Activated T-helper 17 cell treated with anti-CD3 and anti-CD28 coated beads, Interleukin-2, amount 50 U/mL, for 72 hours (primary cell): ENCODE results near the gene BGLAP. TPM values are rescaled to one million over a fixed set of nuclear protein-coding genes. Genes with fewer than 3 reads are reported as not detected.

Experiments used
- ATAC-seq: fragments of 150-1000 bp; cut with Tn5 transposase; replicated peaks from 2 replicates; pipeline ENCODE4 v1.10.0; 2021; ENCODE audit warnings: mild to moderate bottlenecking, moderate library complexity
- H3K27ac Mint-ChIP-seq: one replicate; pipeline ENCODE4 v1.8.0; 2022; ENCODE audit warnings: mixed read lengths
- H3K27me3 Mint-ChIP-seq: one replicate; pipeline ENCODE4 v1.8.0; 2022; ENCODE audit warnings: mixed read lengths
- H3K36me3 Mint-ChIP-seq: one replicate; pipeline ENCODE4 v1.8.0; 2022; ENCODE audit warnings: low read depth, mild to moderate bottlenecking, mixed read lengths
- H3K4me1 Mint-ChIP-seq: one replicate; pipeline ENCODE4 v1.8.0; 2022; ENCODE audit warnings: mixed read lengths
- H3K4me3 Mint-ChIP-seq: one replicate; pipeline ENCODE4 v1.8.0; 2022; ENCODE audit warnings: mild to moderate bottlenecking, mixed read lengths
- H3K9me3 Mint-ChIP-seq: one replicate; pipeline ENCODE4 v1.8.0; 2022; ENCODE audit warnings: mixed read lengths
- total RNA-seq, 2 donors: library from RNA; stranded (reverse); gene quantifications; one replicate each; pipeline ENCODE4 v1.2.3, GENCODE V29; 2022

Gene BGLAP
- total RNA-seq, 2 donors from 2014 or later, result 3.2 to 6.8 TPM

- H3K27ac Mint-ChIP-seq, result no peak overlapping the region
- ATAC-seq, result no peak
- H3K4me1 Mint-ChIP-seq, result peaks cover 12% of the 10 kb centered on the region
- no peaks in the 10 kb centered on the region for H3K9me3 Mint-ChIP-seq
- H3K4me3 Mint-ChIP-seq, result no peak overlapping the region
- no peaks in the 10 kb centered on the region for H3K27me3 Mint-ChIP-seq
- H3K36me3 Mint-ChIP-seq, result peaks cover 91% of the 10 kb centered on the region
Observed at GRCh38 chr1:156257711-156258110, 15.7 kb downstream of the BGLAP start.

DNA sequence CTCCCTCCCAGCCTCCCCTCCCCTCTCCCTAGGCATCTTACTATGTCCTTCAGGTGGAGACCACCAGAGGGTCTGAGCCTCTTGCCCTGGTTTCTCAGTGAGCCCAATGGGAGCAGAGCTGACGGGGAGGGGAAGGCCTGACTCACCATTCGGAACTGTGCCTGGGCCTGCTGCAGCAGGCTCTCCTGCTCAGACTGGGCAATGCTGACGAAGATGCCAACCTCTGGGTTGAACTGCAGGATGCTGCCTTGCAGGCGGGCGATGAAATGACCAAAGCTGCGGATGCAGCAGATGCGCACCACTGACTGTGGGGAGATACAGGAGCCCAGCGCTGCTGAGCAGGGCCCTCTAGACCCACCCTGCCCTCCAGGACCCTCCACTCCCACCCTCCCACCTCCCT lies 16.9 kb downstream of the BGLAP start:
- Mint-ChIP-seq H3K27ac (no peak overlapping the region), H3K27me3 (no peaks in the 10 kb centered on the region), H3K36me3 (peaks cover 91% of the 10 kb centered on the region), H3K4me3 (no peak overlapping the region), H3K9me3 (no peaks in the 10 kb centered on the region), H3K4me1 (peaks cover 7% of the 10 kb centered on the region)
- no peak for ATAC-seq

- peak overlapping the region; percentile 84 for H3K27ac Mint-ChIP-seq
- no peaks in the 10 kb centered on the region for H3K9me3 Mint-ChIP-seq
- H3K4me3 Mint-ChIP-seq, result no peak overlapping the region
- peaks cover 93% of the 10 kb centered on the region for H3K36me3 Mint-ChIP-seq
- no peaks in the 10 kb centered on the region for H3K27me3 Mint-ChIP-seq
- peaks cover 4% of the 10 kb centered on the region for H3K4me1 Mint-ChIP-seq
- ATAC-seq, result no peak
Observed at GRCh38 chr1:156259805-156260204, 17.8 kb downstream of the BGLAP start.

GRCh38 chr1:156260896-156261295 lies 18.9 kb downstream of the BGLAP start:
- Mint-ChIP-seq H3K27ac (peak overlapping the region; percentile 84), H3K36me3 (peaks cover 100% of the 10 kb centered on the region), H3K9me3 (no peaks in the 10 kb centered on the region), H3K4me1 (peaks cover 4% of the 10 kb centered on the region), H3K4me3 (no peak overlapping the region), H3K27me3 (no peaks in the 10 kb centered on the region)
- ATAC-seq, result no peak

DNA sequence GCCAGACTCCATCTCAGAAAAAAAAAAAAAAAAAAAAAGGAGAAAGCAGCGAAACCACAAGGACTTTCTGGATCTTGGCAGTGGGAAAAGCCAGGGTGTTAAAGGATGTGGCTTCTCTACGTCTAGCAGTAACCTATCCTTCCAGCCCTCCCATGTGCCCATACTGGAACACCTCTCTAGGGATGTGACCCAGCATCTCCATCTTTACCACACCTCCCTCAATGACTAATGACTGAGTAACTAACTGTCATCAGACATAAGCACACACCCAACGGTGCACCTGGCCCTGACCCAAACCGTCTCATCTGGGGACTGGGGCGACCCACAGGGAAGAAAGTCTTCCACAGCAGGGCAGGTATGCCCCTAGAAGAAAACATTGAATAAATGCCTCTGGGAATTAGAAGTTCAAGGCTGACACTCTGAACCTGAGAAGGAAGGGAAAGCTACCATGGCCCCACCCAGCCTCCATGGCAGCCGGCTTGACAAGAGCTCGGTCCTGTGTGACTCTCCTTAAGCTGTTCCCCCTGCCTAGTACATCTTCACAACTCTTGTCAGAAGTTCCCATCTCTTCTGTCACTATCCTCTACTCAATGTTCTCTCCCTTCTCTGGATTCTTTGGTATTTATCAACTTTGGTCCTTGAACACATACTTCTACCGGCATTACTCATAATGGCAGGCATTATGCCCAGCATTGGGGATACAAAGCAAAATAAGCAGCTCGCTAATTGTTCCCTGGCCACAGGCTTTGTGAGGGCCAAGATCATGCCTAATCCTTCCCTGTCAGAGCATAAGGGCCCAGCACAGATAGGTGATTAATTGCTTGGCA lies 20.7 kb downstream of the BGLAP start:
- peak; percentile 93 for ATAC-seq
- Mint-ChIP-seq H3K27me3 (no peaks in the 10 kb centered on the region), H3K27ac (peak overlapping the region; percentile 14), H3K36me3 (peaks cover 100% of the 10 kb centered on the region), H3K4me1 (peaks cover 4% of the 10 kb centered on the region), H3K4me3 (no peak overlapping the region), H3K9me3 (no peaks in the 10 kb centered on the region)

DNA sequence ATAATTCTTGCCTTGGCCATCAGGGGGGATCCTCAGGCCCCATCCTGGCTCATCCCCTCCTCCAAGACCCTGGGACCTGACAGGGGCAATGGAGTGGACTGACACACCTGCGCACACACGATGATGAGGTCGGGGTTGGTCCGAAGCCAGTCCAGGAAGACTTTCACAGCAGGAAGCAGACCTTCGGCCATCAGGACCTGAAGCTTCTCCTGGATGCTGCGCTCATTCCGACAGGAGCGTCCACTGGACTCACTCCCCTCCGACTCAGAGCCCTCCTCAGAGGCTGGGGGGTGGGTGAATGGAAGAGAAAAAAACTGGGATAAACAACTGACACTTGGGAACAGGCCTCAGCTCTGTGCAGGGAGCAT lies 21.3 kb downstream of the BGLAP start:
- Mint-ChIP-seq H3K27ac (peak overlapping the region; percentile 14), H3K36me3 (peaks cover 100% of the 10 kb centered on the region), H3K27me3 (no peaks in the 10 kb centered on the region), H3K9me3 (no peaks in the 10 kb centered on the region), H3K4me3 (no peak overlapping the region), H3K4me1 (peaks cover 4% of the 10 kb centered on the region)
- no peak for ATAC-seq

- no peak for ATAC-seq
- H3K27me3 Mint-ChIP-seq, result no peaks in the 10 kb centered on the region
- H3K36me3 Mint-ChIP-seq, result peaks cover 100% of the 10 kb centered on the region
- no peak overlapping the region for H3K27ac Mint-ChIP-seq
- peaks cover 2% of the 10 kb centered on the region for H3K4me1 Mint-ChIP-seq
- no peak overlapping the region for H3K4me3 Mint-ChIP-seq
- no peaks in the 10 kb centered on the region for H3K9me3 Mint-ChIP-seq
Observed at GRCh38 chr1:156266051-156266450, 24.1 kb downstream of the BGLAP start.

DNA sequence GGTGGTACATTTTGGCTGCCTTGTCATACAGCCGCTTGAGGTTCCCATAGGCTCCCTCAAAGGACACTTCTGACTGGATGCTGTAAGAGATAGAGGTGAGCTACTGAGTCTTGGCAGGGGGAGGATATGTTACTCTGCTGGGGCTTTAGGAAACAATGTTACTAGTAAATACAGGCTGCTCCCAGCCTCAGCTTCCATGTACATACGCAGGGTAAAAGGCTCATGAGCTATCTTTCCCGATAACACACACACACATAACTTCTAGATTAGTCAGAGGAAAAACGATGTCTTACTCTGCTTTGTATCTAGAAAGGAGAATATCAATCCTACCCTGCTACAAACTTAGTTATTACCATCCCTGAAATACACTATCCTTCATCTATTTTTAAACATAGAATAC lies 26.4 kb downstream of the BGLAP start:
- Mint-ChIP-seq H3K4me3 (no peak overlapping the region), H3K9me3 (no peaks in the 10 kb centered on the region), H3K4me1 (no peaks in the 10 kb centered on the region), H3K27ac (no peak overlapping the region), H3K36me3 (peaks cover 100% of the 10 kb centered on the region), H3K27me3 (no peaks in the 10 kb centered on the region)
- ATAC-seq, result no peak

DNA sequence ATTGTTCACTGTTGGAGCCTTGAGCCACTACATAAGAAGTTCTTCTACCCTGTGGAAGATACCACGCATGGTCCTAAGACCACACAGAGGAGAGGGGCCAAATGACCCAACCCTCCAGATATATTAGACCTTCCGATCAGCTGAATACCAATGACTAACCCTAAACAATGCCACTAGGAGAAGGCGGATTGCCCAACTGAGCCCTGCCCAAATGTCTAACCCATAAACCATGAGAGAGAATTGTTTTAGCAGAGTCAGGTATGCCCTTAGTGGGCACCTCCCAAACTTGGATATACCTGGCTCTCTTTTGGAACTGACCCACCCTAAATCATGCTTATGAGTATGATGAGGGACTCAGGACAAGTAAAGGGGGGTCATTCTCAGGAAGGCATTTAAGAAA lies 28.3 kb downstream of the BGLAP start:
- Mint-ChIP-seq H3K4me1 (no peaks in the 10 kb centered on the region), H3K27ac (no peak overlapping the region)
- ATAC-seq, result no peak

DNA sequence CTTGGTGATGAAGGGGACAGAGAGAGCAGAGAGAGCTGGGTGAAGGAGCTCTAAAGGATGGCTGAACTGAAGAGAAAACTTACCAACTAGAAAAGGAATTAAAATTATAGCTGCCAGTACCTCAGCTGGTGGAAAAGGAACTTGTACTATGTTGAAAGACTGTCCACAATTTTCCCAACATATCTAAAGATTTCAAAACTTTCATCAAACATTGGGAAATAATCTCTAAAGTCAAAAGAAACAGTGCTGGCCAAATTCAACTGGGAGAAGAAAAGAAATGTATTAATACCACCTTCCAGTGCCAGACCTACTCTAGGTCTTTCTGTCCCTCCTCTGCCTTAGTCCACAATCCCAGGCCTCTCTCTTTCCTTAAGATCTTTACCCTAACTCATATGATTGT lies 34.5 kb downstream of the BGLAP start:
- ATAC-seq, result no peak
- H3K36me3 Mint-ChIP-seq, result peaks cover 99% of the 10 kb centered on the region
- no peaks in the 10 kb centered on the region for H3K9me3 Mint-ChIP-seq
- peaks cover 14% of the 10 kb centered on the region for H3K4me1 Mint-ChIP-seq
- no peak overlapping the region for H3K27ac Mint-ChIP-seq
- H3K4me3 Mint-ChIP-seq, result no peak overlapping the region
- no peaks in the 10 kb centered on the region for H3K27me3 Mint-ChIP-seq

More for the DNA sequence above, 28.3 kb downstream of the BGLAP start:
- Mint-ChIP-seq H3K36me3 (peaks cover 100% of the 10 kb centered on the region), H3K27me3 (no peaks in the 10 kb centered on the region), H3K9me3 (no peaks in the 10 kb centered on the region), H3K4me3 (no peak overlapping the region)

GRCh38 chr1:156276966-156277381 lies 35.0 kb downstream of the BGLAP start:
- H3K27me3 Mint-ChIP-seq, result no peaks in the 10 kb centered on the region
- H3K9me3 Mint-ChIP-seq, result no peaks in the 10 kb centered on the region
- peaks cover 99% of the 10 kb centered on the region for H3K36me3 Mint-ChIP-seq
- no peak overlapping the region for H3K4me3 Mint-ChIP-seq
- no peak for ATAC-seq
- H3K4me1 Mint-ChIP-seq, result peaks cover 14% of the 10 kb centered on the region
- H3K27ac Mint-ChIP-seq, result no peak overlapping the region

GRCh38 chr1:156279837-156280236 lies 37.9 kb downstream of the BGLAP start:
- Mint-ChIP-seq H3K9me3 (no peaks in the 10 kb centered on the region), H3K27ac (peak overlapping the region; percentile 11), H3K36me3 (peaks cover 81% of the 10 kb centered on the region)

DNA sequence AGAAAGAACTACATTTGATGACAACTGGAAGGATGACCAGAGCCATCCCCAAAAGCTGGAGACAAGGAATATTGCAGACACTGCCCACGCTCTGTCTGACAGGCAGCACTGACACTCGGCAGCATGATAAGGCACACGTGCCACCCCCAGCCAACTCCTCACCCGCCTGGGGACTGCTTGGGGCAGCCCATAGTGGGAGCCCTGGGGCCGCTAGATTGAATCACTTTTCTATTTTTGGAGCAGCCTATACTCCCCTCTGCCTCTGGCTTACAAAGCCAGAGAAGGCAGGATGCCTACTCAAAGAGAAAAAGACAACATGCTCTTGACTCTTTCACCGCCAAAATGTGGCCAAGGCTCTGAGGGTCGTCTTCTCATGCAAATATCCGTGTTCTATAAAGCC lies 39.3 kb downstream of the BGLAP start:
- Mint-ChIP-seq H3K27me3 (no peaks in the 10 kb centered on the region), H3K9me3 (no peaks in the 10 kb centered on the region), H3K4me1 (peaks cover 23% of the 10 kb centered on the region), H3K4me3 (peak overlapping the region; percentile 100), H3K27ac (peak overlapping the region; percentile 98), H3K36me3 (peaks cover 80% of the 10 kb centered on the region)
- peak; percentile 74 for ATAC-seq

More at GRCh38 chr1:156279837-156280236, 37.9 kb downstream of the BGLAP start:
- peaks cover 23% of the 10 kb centered on the region for H3K4me1 Mint-ChIP-seq
- H3K27me3 Mint-ChIP-seq, result no peaks in the 10 kb centered on the region
- ATAC-seq, result no peak
- H3K4me3 Mint-ChIP-seq, result peak overlapping the region; percentile 100

DNA sequence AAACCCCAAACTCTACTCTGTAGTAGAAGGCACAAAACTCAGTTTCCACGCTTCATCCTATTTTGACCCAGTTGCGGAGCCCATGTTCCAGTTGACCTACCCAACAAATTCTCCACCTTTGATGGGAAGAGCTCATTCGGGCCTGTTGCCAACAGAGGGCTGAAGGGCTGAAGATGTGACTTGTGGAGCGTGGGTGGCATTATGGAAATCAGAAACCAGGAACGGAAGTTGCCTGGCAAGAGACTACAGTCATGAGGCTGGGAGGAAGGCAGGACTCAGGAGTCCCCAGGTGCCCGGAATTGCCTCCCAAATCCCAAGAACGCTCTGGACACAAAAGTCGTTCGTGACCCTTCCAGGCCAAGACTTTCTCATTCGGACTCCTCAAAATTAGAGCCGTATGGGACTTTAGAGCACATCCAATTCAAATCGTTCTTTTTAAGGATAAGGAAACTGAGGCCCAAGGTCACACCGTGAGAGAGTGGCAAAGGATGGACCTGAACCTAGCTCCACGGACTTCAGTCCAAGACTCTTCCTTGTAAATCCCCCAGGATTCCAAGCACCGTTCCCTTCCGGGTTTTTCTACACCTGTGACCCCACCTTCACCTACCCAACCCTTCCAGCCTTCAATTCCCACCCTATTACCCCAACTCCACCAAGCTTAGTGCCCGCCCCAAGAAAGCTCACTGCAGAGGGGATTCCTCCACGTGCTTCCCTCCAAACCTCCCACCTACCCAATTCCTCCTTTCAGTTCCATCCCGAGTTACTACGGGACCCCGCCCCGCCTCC lies 39.9 kb downstream of the BGLAP start:
- Mint-ChIP-seq H3K27ac (peak overlapping the region; percentile 98), H3K9me3 (no peaks in the 10 kb centered on the region), H3K27me3 (no peaks in the 10 kb centered on the region), H3K36me3 (peaks cover 80% of the 10 kb centered on the region), H3K4me1 (peaks cover 23% of the 10 kb centered on the region), H3K4me3 (peak overlapping the region; percentile 100)
- ATAC-seq, result peak; percentile 37
